Endothelial cell of umbilical vein (primary cell): ENCODE measurements around the gene SPON2. TPM values are rescaled to one million over a fixed set of nuclear protein-coding genes. Genes with fewer than 3 reads are reported as not detected.

Experiments used
- BruUV-seq: library from RNA; stranded (reverse); fragments of 400-500 nt; replicated peaks from 2 replicates; lab custom pipeline; 2021; lab: Mats Ljungman, UMichigan
- CTCF ChIA-PET: fragments of 300-600, 350-600 bp; sonication (Branson Sonifier 250); formaldehyde crosslinking; loops from one replicate; lab custom pipeline; 2021; ENCODE audit warnings: antibody characterized with exemption, inconsistent platforms; lab: Charles Lee
- POLR2A ChIA-PET: fragments of 300-600, 350-600 bp; sonication (Branson Sonifier 250); formaldehyde crosslinking; loops from one replicate; lab custom pipeline; 2021; ENCODE audit warnings: antibody characterized with exemption, inconsistent platforms; lab: Charles Lee
- DNase-seq: peaks from one replicate; pipeline ENCODE4 v3.0.0-alpha.2; 2011; ENCODE audit warnings: low read depth, low spot score
- FAIRE-seq: peaks from 2 replicates; lab custom pipeline; 2011; peaks lifted over from hg19 to GRCh38; lab: Jason Lieb, UNC
- H2AFZ ChIP-seq: 2 replicates; pipeline ENCODE4 v1.6.0; 2012; ENCODE audit warnings: low read depth, low read length, control low read depth, inconsistent platforms
- H3K27ac ChIP-seq: 2 replicates; pipeline ENCODE4 v1.5.1; 2011; ENCODE audit warnings: low read depth, mild to moderate bottlenecking, control low read depth, low read length, moderate library complexity; ENCODE audit not compliant: insufficient read depth
- H3K27me3 ChIP-seq, 2 experiments: 2 replicates each; pipeline versions ENCODE4 v1.6.0 to v1.6.1; 2011; ENCODE audit warnings: low read length in 2 of 2, mixed read lengths in 1 of 2; ENCODE audit not compliant: control insufficient read depth in 2 of 2, insufficient read depth in 2 of 2
- H3K36me3 ChIP-seq, 2 experiments: 2 replicates in 1 of 2; 3 replicates in 1 of 2; pipeline ENCODE4 v1.5.1; 2011; ENCODE audit warnings: low read length in 2 of 2, mild to moderate bottlenecking in 1 of 2, moderate library complexity in 1 of 2; ENCODE audit not compliant: control insufficient read depth in 2 of 2, insufficient read depth in 2 of 2; ENCODE audit errors: extremely low read depth in 1 of 2
- H3K4me1 ChIP-seq: 3 replicates; pipeline ENCODE4 v1.5.1; 2011; ENCODE audit warnings: mild to moderate bottlenecking, low read length; ENCODE audit not compliant: control insufficient read depth, insufficient read depth; ENCODE audit errors: extremely low read depth
- H3K4me2 ChIP-seq: 2 replicates; pipeline ENCODE4 v1.6.1; 2011; ENCODE audit warnings: low read length, control low read depth, mixed read lengths; ENCODE audit not compliant: insufficient read depth
- H3K4me3 ChIP-seq, 3 experiments: fragments of 200-600 bp in 1 of 3; sonication (generic), shearing (Covaris generic) in 1 of 3; replicated peaks in 1 of 3; 2 replicates each; pipeline ENCODE4 v1.5.1; 2011 to 2016; ENCODE audit warnings: control low read depth in 3 of 3, low read length in 3 of 3, mild to moderate bottlenecking in 2 of 3, inconsistent platforms in 1 of 3, low read depth in 1 of 3, moderate library complexity in 1 of 3; ENCODE audit not compliant: insufficient read depth in 1 of 3
- H3K79me2 ChIP-seq: 2 replicates; pipeline ENCODE4 v1.6.0; 2012; ENCODE audit warnings: low read length, inconsistent platforms; ENCODE audit not compliant: control insufficient read depth, insufficient read depth
- H3K9ac ChIP-seq: replicated peaks from 2 replicates; pipeline ENCODE3; 2011; ENCODE audit warnings: low read length, control low read depth; ENCODE audit not compliant: insufficient read depth; ENCODE audit errors: extremely low read depth
- H3K9me1 ChIP-seq: replicated peaks from 3 replicates; pipeline ENCODE4 v1.6.0; 2011; ENCODE audit warnings: mild to moderate bottlenecking, low read length; ENCODE audit not compliant: control insufficient read depth, insufficient read depth; ENCODE audit errors: extremely low read depth
- H3K9me3 ChIP-seq: replicated peaks from 2 replicates; pipeline ENCODE4 v1.5.1; 2012; ENCODE audit warnings: low read length, inconsistent platforms; ENCODE audit not compliant: control insufficient read depth, insufficient read depth
- H4K20me1 ChIP-seq: replicated peaks from 2 replicates; pipeline ENCODE3; 2011; ENCODE audit warnings: mild to moderate bottlenecking, low read length; ENCODE audit not compliant: control insufficient read depth, insufficient read depth; ENCODE audit errors: extremely low read depth
- CTCF ChIP-seq, 2 donors: IDR thresholded peaks; 1 replicate in 1 of 2; 2 replicates in 1 of 2; pipeline ENCODE4 v1.5.1; 2011; ENCODE audit warnings: low read length in 2 of 2, mild to moderate bottlenecking in 2 of 2, moderate library complexity in 2 of 2, control low read depth in 1 of 2, inconsistent platforms in 1 of 2, low read depth in 1 of 2; ENCODE audit not compliant: insufficient read depth in 1 of 2; ENCODE audit errors: extremely low read depth in 1 of 2
- EZH2 ChIP-seq: IDR thresholded peaks from 2 replicates; pipeline ENCODE4 v1.6.1; 2012; ENCODE audit warnings: borderline replicate concordance, low read depth, mild to moderate bottlenecking, moderate library complexity, low read length, inconsistent platforms; ENCODE audit not compliant: severe bottlenecking
- FOS ChIP-seq: IDR thresholded peaks from 2 replicates; pipeline ENCODE4 v1.6.1; 2011; ENCODE audit warnings: mild to moderate bottlenecking, low read length, moderate library complexity, borderline replicate concordance; ENCODE audit not compliant: insufficient read depth
- GATA2 ChIP-seq: IDR thresholded peaks from 2 replicates; pipeline ENCODE4 v1.7.0; 2011; ENCODE audit warnings: low read depth, mild to moderate bottlenecking, moderate library complexity, mixed read lengths, low read length; ENCODE audit not compliant: insufficient read length, insufficient read depth
- JUN ChIP-seq: IDR thresholded peaks from 2 replicates; pipeline ENCODE4 v1.6.1; 2011; ENCODE audit warnings: borderline replicate concordance, low read depth; ENCODE audit not compliant: insufficient read length, insufficient read depth
- MAX ChIP-seq: IDR thresholded peaks from 2 replicates; pipeline ENCODE4 v1.6.1; 2011; ENCODE audit not compliant: insufficient read depth, insufficient read length
- MYC ChIP-seq: IDR thresholded peaks from one replicate; pipeline ENCODE4 v1.6.1; 2011; ENCODE audit warnings: mild to moderate bottlenecking, low read depth, low read length
- POLR2A ChIP-seq: IDR thresholded peaks from 2 replicates; pipeline ENCODE4 v1.6.1; 2012; ENCODE audit warnings: low read depth, mild to moderate bottlenecking, control low read depth, low read length
- POLR2AphosphoS5 ChIP-seq: IDR thresholded peaks from 2 replicates; pipeline ENCODE4 v1.6.1; 2012; ENCODE audit warnings: low read depth, mild to moderate bottlenecking, control low read depth, low read length, moderate library complexity; ENCODE audit not compliant: insufficient read depth
- dilution Hi-C: fragments of 300-500 bp; cut with MboI; formaldehyde crosslinking; loops from one replicate; pipeline ENCODE4 v1.15.0; 2019; ENCODE audit warnings: low sequenced_read_pairs; ENCODE audit not compliant: extremely low pct_ligation_motif_present
- intact Hi-C: fragments of 100-400 bp; cut with micrococcal nuclease; formaldehyde crosslinking; loops from one replicate; pipeline ENCODE4 v1.10.0; 2022
- polyA plus RNA-seq, 4 experiments: library from polyadenylated mRNA; depleted of rRNA in 3 of 4; stranded (reverse) in 3 of 4; unstranded in 1 of 4; fragments of >200 nt; gene quantifications; 2 replicates each; pipeline versions ENCODE4 v1.2.1 to v1.2.3, GENCODE V29; 2011 to 2012; ENCODE audit warnings: missing spikeins in 1 of 4
- total RNA-seq: library from RNA; stranded (reverse); gene quantifications from 2 replicates; pipeline ENCODE4 v1.2.3, GENCODE V29; 2021

Gene SPON2
- total and polyA plus RNA-seq, 2 donors (not counting 3 experiments of a cell fraction or from before 2014, with no cell fraction given): 0.04 TPM; not detected in 1

GRCh38 chr4:1183985-1184773, 11.8 kb upstream of the SPON2 start:
- H3K27ac ChIP-seq: no peak overlapping the region
- intact Hi-C loops: no loop called here
- no peaks in the 10 kb centered on the region for H3K9me3 ChIP-seq
- H4K20me1 ChIP-seq: no peaks in the 10 kb centered on the region
- FAIRE-seq: no peak
- no peaks in the 10 kb centered on the region for H3K79me2 ChIP-seq
- H3K4me3 ChIP-seq: no peak overlapping the region
- POLR2A ChIA-PET: no interaction called here
- no peaks in the 10 kb centered on the region for H3K4me1 ChIP-seq
- DNase-seq: no peak
- no peaks in the 10 kb centered on the region for H3K36me3 ChIP-seq
- TF ChIP-seq GATA2: no peak
- TF ChIP-seq POLR2AphosphoS5: no peak
- no peak for TF ChIP-seq POLR2A
- no peak for TF ChIP-seq CTCF (IDR thresholded peaks at IDR 0.05; ENCODE audit: extremely low read depth in 1 of 2, insufficient read depth in 1 of 2, low read depth in 1 of 2, low read length in 2 of 2)
- no peak for TF ChIP-seq MYC
- no peak for TF ChIP-seq JUN
- no peak for TF ChIP-seq MAX
- no peak for TF ChIP-seq EZH2
- TF ChIP-seq FOS: no peak
- no peak overlapping the region for H2AFZ ChIP-seq
- no TSS peak for BruUV-seq
- H3K9me1 ChIP-seq: no peaks in the 10 kb centered on the region
- CTCF ChIA-PET: interaction anchor here (0.7 to 2.0 kb wide), 7 partner anchors 9 to 55 kb away, joined by 3 to 5 read pairs (median 4); no protein-coding TSS in a partner anchor
- H3K9ac ChIP-seq: no peak overlapping the region
- dilution Hi-C loops: no loop called here
- H3K4me2 ChIP-seq: no peak overlapping the region
- H3K27me3 ChIP-seq: peaks cover 13 to 26% of the 10 kb centered on the region in 2 experiments
